Ishikawa (cell line): ENCODE measurements around the gene MAST4.

Experiments used
- CEBPB ChIP-seq: IDR thresholded peaks from 2 replicates; pipeline ENCODE4 v1.6.1; 2012
- CREB1 ChIP-seq: IDR thresholded peaks from 2 replicates; pipeline ENCODE4 v1.6.1; 2012; ENCODE audit warnings: low read depth
- EGR1 ChIP-seq: IDR thresholded peaks from 2 replicates; pipeline ENCODE4 v1.6.1; 2012
- EP300 ChIP-seq: IDR thresholded peaks from 2 replicates; pipeline ENCODE4 v1.6.1; 2012; ENCODE audit warnings: borderline replicate concordance
- FOXM1 ChIP-seq: IDR thresholded peaks from 2 replicates; pipeline ENCODE4 v1.6.1; 2012; ENCODE audit warnings: low read depth, borderline replicate concordance
- NFIC ChIP-seq: IDR thresholded peaks from 2 replicates; pipeline ENCODE4 v1.6.1; 2012
- RAD21 ChIP-seq: IDR thresholded peaks from 2 replicates; pipeline ENCODE4 v1.6.1; 2012; ENCODE audit warnings: low read depth
- TAF1 ChIP-seq: IDR thresholded peaks from 2 replicates; pipeline ENCODE4 v1.6.1; 2012; ENCODE audit warnings: low read depth, mild to moderate bottlenecking
- TCF12 ChIP-seq: IDR thresholded peaks from 2 replicates; pipeline ENCODE4 v1.6.1; 2012; ENCODE audit warnings: low read depth
- TEAD4 ChIP-seq: IDR thresholded peaks from 2 replicates; pipeline ENCODE4 v1.6.1; 2012
- YY1 ChIP-seq: IDR thresholded peaks from 2 replicates; pipeline ENCODE4 v1.6.1; 2012; ENCODE audit warnings: low read depth
- ZBTB7A ChIP-seq: IDR thresholded peaks from 2 replicates; pipeline ENCODE4 v1.6.1; 2012; ENCODE audit warnings: low read depth
- TF ChIP-seq, protein P1 (sequence below): IDR thresholded peaks from 2 replicates; pipeline ENCODE4 v1.6.1; 2012; ENCODE audit warnings: low read depth, mild to moderate bottlenecking
- TF ChIP-seq, protein P2 (sequence below): IDR thresholded peaks from 2 replicates; pipeline ENCODE4 v1.6.1; 2012
- TF ChIP-seq, protein P3 (sequence below): IDR thresholded peaks from 2 replicates; pipeline ENCODE4 v1.6.1; 2012

MAST4 gene

DNA sequence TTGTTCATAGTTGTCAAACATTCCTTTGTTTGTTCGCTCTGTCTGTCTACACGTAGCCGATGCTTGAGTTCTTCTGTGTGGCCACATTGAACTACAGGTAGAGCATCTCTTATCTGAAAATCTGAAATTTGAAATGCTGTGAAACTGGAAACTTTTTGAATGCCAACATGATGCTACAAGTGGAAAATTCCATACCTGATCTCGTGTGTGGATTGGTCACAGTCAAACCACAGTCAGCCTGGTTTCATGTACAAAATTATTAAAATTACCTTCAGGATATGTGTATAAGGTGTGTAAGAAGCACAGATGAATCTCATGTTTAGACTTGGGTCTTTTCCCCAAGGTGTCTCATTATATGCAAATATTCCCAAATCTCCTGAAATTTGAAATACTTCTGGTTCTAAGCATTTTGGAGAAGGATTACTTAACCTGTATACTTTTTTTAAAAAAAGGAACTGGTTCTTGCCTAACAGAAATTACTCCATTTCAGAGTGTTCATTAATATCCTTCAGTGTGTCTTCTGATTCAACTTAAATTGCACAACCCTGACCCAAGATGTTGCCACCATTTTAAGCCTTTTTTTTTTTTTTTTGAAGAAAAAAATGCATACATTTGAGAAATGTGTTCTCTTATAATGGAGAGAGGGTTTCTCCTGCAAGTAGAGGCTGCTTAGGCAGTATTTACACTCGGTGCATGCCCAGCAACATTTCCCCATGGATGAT, 254.3 kb downstream of the MAST4 start:
- TF ChIP-seq EP300 (no peak), EGR1 (no peak), CREB1 (no peak), TCF12 (no peak), CEBPB (no peak), NFIC (no peak), FOXM1 (no peak), TEAD4 (no peak), TAF1 (no peak), RAD21 (no peak), ZBTB7A (no peak), YY1 (no peak)
- TF ChIP-seq, protein P1, sequence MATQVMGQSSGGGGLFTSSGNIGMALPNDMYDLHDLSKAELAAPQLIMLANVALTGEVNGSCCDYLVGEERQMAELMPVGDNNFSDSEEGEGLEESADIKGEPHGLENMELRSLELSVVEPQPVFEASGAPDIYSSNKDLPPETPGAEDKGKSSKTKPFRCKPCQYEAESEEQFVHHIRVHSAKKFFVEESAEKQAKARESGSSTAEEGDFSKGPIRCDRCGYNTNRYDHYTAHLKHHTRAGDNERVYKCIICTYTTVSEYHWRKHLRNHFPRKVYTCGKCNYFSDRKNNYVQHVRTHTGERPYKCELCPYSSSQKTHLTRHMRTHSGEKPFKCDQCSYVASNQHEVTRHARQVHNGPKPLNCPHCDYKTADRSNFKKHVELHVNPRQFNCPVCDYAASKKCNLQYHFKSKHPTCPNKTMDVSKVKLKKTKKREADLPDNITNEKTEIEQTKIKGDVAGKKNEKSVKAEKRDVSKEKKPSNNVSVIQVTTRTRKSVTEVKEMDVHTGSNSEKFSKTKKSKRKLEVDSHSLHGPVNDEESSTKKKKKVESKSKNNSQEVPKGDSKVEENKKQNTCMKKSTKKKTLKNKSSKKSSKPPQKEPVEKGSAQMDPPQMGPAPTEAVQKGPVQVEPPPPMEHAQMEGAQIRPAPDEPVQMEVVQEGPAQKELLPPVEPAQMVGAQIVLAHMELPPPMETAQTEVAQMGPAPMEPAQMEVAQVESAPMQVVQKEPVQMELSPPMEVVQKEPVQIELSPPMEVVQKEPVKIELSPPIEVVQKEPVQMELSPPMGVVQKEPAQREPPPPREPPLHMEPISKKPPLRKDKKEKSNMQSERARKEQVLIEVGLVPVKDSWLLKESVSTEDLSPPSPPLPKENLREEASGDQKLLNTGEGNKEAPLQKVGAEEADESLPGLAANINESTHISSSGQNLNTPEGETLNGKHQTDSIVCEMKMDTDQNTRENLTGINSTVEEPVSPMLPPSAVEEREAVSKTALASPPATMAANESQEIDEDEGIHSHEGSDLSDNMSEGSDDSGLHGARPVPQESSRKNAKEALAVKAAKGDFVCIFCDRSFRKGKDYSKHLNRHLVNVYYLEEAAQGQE: no peak
- TF ChIP-seq, protein P2, sequence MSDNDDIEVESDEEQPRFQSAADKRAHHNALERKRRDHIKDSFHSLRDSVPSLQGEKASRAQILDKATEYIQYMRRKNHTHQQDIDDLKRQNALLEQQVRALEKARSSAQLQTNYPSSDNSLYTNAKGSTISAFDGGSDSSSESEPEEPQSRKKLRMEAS: no peak
- TF ChIP-seq, protein P3, sequence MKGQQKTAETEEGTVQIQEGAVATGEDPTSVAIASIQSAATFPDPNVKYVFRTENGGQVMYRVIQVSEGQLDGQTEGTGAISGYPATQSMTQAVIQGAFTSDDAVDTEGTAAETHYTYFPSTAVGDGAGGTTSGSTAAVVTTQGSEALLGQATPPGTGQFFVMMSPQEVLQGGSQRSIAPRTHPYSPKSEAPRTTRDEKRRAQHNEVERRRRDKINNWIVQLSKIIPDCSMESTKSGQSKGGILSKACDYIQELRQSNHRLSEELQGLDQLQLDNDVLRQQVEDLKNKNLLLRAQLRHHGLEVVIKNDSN: no peak

DNA sequence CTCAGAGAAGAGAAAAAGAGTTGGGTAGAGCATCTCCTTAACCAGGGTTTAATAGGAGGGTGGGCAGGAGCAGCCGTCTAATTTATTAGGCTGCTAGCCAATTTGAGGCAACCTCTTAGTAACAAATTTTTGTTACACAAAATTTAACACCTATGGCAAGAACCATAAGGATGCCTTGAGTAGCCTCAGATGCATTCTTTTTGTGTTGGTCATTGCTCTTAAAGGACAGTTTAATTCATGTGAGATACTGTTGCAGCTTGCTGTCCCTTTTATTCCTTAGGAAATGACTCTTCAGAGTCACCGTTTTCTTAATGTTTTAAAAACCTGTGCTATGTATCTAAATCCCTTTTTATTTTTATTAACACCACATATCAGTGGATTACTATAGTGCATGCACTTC, 255.1 kb downstream of the MAST4 start:
- no peak for TF ChIP-seq YY1
- TF ChIP-seq, protein P1: no peak
- TF ChIP-seq, protein P3: no peak
- no peak for TF ChIP-seq EP300
- TF ChIP-seq ZBTB7A: no peak
- no peak for TF ChIP-seq CREB1
- TF ChIP-seq NFIC: no peak
- no peak for TF ChIP-seq TCF12
- TF ChIP-seq FOXM1: no peak
- TF ChIP-seq, protein P2: no peak
- TF ChIP-seq TEAD4: no peak
- no peak for TF ChIP-seq EGR1
- TF ChIP-seq CEBPB: no peak
- no peak for TF ChIP-seq RAD21
- TF ChIP-seq TAF1: no peak

DNA sequence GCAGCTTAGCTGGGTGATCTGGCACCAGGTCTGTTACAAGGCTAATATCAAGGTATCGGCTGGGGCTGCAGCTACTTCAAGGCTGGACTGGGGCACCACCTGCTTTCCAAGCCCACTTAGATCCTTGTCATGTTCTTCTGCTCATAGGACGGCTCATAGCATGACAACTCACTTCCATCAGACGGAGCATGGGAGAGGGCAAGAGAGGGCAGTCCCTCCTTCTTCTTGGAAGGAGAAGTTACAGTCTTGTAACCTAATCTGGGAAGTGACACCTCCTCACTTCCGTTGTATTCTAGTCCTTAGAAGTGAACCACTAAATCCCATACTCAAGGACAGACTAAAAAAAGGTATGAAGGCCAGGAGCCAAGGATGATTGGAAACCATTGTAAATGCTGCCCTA, 258.2 kb downstream of the MAST4 start:
- TF ChIP-seq TAF1: no peak
- TF ChIP-seq CEBPB: no peak

DNA sequence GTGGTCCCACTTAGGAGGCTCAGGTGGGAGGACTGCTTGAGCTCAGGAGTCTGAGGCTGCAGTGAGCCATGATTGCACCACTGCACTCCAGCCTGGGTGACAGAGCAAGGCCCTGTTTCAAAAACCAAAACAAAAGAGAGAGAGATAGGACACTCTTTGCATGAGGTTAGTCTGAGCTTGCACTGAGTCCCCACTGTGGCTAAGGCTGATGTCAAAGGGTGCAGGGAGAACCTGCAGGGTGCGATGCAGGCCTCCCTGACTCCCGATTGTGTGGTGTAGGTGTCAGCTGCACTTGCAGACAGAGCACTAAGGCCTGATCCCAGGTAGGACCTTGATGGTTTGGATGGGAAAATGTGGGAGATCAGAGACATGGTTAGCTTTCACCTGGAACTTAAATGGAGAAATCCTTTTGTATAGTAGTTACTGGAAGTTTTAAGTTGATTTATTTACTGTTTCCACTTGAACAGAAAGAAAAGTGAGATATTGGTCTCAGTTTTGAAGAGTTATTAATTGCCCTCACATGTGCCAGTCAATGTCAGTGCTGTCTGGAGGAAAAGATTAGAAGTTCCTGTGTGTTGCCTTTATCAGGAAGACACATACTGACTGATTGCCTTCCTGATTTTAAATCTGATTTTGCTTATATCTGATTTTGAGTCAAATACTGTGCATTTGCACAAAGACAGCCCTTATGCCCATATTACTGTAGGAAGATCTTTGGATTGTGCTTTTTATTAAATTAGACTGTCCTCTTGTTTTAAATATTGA, 260.0 kb downstream of the MAST4 start:
- TF ChIP-seq, protein P1: no peak
- no peak for TF ChIP-seq CEBPB
- TF ChIP-seq FOXM1: no peak
- no peak for TF ChIP-seq RAD21
- no peak for TF ChIP-seq YY1
- no peak for TF ChIP-seq CREB1
- TF ChIP-seq, protein P3: no peak
- no peak for TF ChIP-seq EGR1
- TF ChIP-seq TCF12: no peak
- TF ChIP-seq, protein P2: no peak
- TF ChIP-seq TEAD4: no peak
- TF ChIP-seq TAF1: no peak
- no peak for TF ChIP-seq ZBTB7A
- no peak for TF ChIP-seq EP300
- TF ChIP-seq NFIC: no peak
